Fibroblast of lung (primary cell): Measurements from ENCODE around the gene SGCE.

ENCODE experiments used
- EZH2 ChIP-seq: IDR thresholded peaks from 2 replicates; pipeline ENCODE4 v1.5.1; 2012; ENCODE audit warnings: low read length, control low read depth, mild to moderate bottlenecking; ENCODE audit errors: missing control alignments
- TF ChIP-seq, protein P1 (sequence below), 2 donors: IDR thresholded peaks in 1 of 2; conservative IDR thresholded peaks in 1 of 2; 1 replicate in 1 of 2; 2 replicates in 1 of 2; pipeline ENCODE4 v1.5.1; 2011 to 2012; ENCODE audit warnings: low read length in 2 of 2, control low read depth in 1 of 2, inconsistent platforms in 1 of 2, low read depth in 1 of 2, mild to moderate bottlenecking in 1 of 2

- TF ChIP-seq, protein P1, sequence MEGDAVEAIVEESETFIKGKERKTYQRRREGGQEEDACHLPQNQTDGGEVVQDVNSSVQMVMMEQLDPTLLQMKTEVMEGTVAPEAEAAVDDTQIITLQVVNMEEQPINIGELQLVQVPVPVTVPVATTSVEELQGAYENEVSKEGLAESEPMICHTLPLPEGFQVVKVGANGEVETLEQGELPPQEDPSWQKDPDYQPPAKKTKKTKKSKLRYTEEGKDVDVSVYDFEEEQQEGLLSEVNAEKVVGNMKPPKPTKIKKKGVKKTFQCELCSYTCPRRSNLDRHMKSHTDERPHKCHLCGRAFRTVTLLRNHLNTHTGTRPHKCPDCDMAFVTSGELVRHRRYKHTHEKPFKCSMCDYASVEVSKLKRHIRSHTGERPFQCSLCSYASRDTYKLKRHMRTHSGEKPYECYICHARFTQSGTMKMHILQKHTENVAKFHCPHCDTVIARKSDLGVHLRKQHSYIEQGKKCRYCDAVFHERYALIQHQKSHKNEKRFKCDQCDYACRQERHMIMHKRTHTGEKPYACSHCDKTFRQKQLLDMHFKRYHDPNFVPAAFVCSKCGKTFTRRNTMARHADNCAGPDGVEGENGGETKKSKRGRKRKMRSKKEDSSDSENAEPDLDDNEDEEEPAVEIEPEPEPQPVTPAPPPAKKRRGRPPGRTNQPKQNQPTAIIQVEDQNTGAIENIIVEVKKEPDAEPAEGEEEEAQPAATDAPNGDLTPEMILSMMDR (conservative IDR thresholded peaks at IDR 0.05 in 1 of 2, IDR thresholded peaks at IDR 0.05 in 1 of 2; ENCODE audit: low read depth in 1 of 2, low read length in 2 of 2): no peak
- no peak for TF ChIP-seq EZH2
Measured at GRCh38 chr7:94662548-94662947, 6.6 kb upstream of the SGCE start.
